ENCODE data around the gene TOM1. TPM values are rescaled to one million over a fixed set of nuclear protein-coding genes. Genes with fewer than 3 reads are reported as not detected.

Gene TOM1
- 100 to 1,000 TPM in 3 of 4 donors, 10 to 100 TPM in 1; 96.6 to 175 (median 129) TPM for total RNA-seq

DNA sequence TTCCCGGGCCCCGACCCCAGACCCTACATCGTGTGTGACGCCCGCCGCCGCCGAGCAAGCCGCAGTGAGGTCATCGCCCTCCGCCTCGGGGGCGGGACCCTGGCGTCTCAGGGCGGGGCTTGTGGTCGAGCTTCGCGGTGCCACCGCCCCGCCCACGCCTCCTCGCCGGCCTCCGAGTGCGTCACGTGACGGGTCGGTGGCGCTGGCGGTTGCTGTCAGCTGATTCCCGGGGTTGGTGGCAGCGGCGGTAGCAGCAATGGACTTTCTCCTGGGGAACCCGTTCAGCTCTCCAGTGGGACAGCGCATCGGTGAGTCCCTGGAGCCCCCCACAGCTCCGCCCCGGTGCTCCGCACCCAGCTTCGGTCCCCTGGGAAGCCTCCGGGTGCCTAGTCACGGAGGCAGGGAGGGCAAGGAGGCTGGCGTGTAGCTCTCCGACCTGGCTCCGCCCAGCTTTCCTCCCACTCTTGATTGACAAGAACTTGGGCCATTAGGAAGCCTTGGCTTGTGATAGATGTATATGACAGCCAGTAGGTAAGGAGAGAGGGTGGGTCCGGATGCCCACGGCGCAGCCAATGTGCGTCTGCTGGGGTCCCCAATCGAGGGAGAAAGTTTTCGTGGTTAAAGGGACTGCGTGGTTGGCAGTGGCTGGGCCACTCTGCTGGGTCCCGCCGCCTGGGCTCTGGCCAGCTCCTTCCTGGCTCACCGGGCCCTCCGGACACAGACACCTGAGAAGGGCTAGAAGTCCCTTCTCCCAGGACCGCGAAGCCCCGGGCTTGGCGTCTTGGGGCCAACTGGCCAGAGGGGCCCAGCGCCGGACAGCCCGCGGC lies at the start of gene TOM1:
TSS of gene TOM1 (plus strand) at position 222 of the 827 bp plus-strand sequence. CDS start at position 257, 35 bp downstream.
- Histone ChIP-seq H3K9me3 (no peaks in the 10 kb centered on the region), H3K4me1 (peaks cover 0 to 22% (median 7%) of the 10 kb centered on the region in 4 donors), H3K27me3 (no peaks in the 10 kb centered on the region), H3K36me3 (peaks cover 0 to 8% (median 0%) of the 10 kb centered on the region in 3 donors), H3K4me3 (peak within 1 kb of the TSS; percentile 59 to 91 (median 78)), H3K27ac (peak within 1 kb of the TSS; percentile 88 to 97 (median 94))
- TF ChIP-seq POLR2A (IDR thresholded peaks at IDR 0.05): peak; percentile 88 to 93
- TF ChIP-seq, protein P1, sequence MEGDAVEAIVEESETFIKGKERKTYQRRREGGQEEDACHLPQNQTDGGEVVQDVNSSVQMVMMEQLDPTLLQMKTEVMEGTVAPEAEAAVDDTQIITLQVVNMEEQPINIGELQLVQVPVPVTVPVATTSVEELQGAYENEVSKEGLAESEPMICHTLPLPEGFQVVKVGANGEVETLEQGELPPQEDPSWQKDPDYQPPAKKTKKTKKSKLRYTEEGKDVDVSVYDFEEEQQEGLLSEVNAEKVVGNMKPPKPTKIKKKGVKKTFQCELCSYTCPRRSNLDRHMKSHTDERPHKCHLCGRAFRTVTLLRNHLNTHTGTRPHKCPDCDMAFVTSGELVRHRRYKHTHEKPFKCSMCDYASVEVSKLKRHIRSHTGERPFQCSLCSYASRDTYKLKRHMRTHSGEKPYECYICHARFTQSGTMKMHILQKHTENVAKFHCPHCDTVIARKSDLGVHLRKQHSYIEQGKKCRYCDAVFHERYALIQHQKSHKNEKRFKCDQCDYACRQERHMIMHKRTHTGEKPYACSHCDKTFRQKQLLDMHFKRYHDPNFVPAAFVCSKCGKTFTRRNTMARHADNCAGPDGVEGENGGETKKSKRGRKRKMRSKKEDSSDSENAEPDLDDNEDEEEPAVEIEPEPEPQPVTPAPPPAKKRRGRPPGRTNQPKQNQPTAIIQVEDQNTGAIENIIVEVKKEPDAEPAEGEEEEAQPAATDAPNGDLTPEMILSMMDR (IDR thresholded peaks at IDR 0.05): no peak
- peak; percentile 98 to 99 (median 98) for DNase-seq

DNA sequence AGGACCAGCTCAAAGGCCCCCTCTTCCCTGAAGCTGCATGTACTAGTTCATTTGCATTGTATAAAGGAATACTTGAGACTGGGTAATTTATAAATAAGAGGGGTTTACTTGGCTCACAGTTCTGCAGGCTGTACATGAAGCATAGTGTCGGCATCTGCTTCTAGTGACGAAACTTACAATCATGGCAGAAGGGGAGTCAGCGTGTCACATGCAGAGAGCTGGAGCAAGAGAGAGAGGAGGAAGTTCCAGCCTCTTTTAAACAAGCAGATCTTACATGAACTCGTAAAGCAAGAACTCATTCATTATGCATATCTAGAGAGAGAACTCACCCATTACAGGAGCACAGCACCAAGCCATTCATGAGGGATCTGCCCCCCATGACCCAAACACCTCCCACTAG lies 49.5 kb upstream of the TOM1 start:
- Histone ChIP-seq H3K9me3 (no peaks in the 10 kb centered on the region), H3K27me3 (no peaks in the 10 kb centered on the region), H3K4me1 (no peaks in the 10 kb centered on the region), H3K27ac (no peak overlapping the region), H3K4me3 (no peak overlapping the region), H3K36me3 (no peaks in the 10 kb centered on the region)
- no peak for DNase-seq
- TF ChIP-seq POLR2A (IDR thresholded peaks at IDR 0.05): no peak
- TF ChIP-seq, protein P1 (IDR thresholded peaks at IDR 0.05): no peak

DNA sequence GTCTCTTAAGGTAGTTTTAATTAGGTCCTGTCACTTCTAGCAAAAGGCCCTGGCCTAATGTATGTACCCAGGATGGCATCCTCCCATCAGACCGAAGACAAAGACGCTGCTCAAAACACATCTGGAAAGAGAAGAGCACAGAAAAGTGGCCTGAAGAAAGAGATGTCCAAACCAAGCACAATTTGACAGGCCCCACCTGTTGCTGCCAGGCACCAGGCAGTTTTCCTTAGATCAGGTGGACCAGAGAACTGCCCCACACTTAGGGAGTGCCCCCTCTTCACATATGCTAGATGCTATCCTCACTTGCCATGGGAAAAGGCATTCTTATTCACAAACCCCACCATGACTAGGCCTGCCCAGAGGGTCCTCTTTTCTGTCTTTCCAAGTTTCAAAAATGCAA lies 45.7 kb upstream of the TOM1 start:
- Histone ChIP-seq H3K27ac (no peak overlapping the region), H3K36me3 (no peaks in the 10 kb centered on the region), H3K27me3 (no peaks in the 10 kb centered on the region), H3K4me3 (no peak overlapping the region), H3K9me3 (no peaks in the 10 kb centered on the region), H3K4me1 (peaks cover 0 to 13% (median 3%) of the 10 kb centered on the region in 4 donors)
- TF ChIP-seq, protein P1 (IDR thresholded peaks at IDR 0.05): no peak
- TF ChIP-seq POLR2A (IDR thresholded peaks at IDR 0.05): no peak
- no peak for DNase-seq

DNA sequence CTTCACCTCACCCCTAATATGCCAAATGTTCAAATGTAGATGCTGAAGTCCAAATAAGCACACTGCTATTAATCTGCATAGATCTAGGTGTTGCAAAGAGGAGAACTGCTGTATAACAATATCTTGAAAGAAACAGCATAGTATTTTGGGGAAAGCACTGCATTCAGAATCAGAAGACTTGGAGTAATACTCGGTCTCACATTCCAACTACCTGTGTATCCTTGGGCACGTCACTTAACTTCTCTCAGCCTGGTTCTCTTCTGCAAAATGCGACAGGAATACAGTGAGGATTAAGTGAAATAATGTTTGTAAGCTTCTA lies 42.7 kb upstream of the TOM1 start:
- Histone ChIP-seq H3K9me3 (no peaks in the 10 kb centered on the region), H3K4me1 (peaks cover 0 to 16% (median 3%) of the 10 kb centered on the region in 4 donors), H3K27ac (peak overlapping the region; percentile 89 to 94 (median 93)), H3K36me3 (no peaks in the 10 kb centered on the region), H3K4me3 (peak overlapping the region; percentile 65 to 90 (median 78)), H3K27me3 (no peaks in the 10 kb centered on the region)
- no peak for DNase-seq
- TF ChIP-seq, protein P1 (IDR thresholded peaks at IDR 0.05): no peak
- no peak for TF ChIP-seq POLR2A (IDR thresholded peaks at IDR 0.05)

DNA sequence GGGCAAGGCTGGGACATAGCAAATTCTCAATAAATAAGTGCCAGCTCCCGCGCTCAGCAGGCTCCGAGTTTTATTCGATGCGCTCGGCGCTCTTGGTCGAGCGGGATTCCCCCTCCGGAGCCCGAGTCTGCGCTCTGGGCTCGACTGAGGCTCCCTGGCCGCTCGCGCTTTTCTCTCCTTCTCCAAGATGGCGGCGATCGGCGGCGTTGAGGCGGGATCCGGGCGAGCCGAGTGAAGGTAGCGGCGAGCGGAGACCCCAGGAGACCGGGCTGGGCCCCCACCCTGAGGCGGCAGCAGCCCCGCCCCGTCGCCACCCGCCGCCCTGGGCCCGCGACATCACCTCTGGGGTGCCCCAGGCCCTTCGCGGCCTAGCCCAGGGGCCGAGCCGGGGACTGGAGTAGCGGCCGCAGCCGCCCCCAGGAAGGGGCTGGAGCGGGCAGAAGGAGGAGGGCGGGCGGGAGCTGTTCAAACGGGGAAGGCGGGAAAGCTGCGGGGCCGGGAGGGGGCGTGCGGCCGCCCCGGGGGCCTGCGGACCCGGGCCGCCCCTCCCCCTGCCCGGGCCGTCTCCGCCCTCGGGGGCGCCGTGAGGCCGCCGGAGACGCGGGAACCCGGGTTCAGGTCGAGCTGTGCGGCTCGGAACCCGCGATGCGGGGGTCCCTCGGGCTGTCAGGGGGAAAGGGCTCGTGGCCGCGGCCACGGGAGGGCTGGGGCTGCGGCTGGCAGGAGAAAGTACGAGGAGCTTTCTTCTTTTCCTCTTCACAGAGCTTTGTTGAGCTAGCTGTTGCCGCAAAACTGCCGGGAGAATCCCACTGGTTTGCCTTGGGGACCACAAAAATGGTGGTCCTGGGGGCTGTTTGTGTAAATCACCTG lies 42.1 kb upstream of the TOM1 start, which contains the start of gene HMGXB4:
TSS of gene HMGXB4 (plus strand) at position 173 of the 870 bp plus-strand sequence. CDS start 4,898 bp downstream, outside the sequence.
- Histone ChIP-seq H3K9me3 (no peaks in the 10 kb centered on the region), H3K36me3 (peaks cover 0 to 6% (median 0%) of the 10 kb centered on the region in 3 donors), H3K4me1 (peaks cover 0 to 16% (median 3%) of the 10 kb centered on the region in 4 donors), H3K4me3 (peak within 1 kb of the TSS; percentile 65 to 90 (median 78)), H3K27ac (peak within 1 kb of the TSS; percentile 89 to 94 (median 93)), H3K27me3 (no peaks in the 10 kb centered on the region)
- DNase-seq: peak; percentile 84 to 94 (median 90)
- TF ChIP-seq, protein P1 (IDR thresholded peaks at IDR 0.05): peak in 3 of 6 experiments; percentile 7 to 34 (median 24)
- no peak for TF ChIP-seq POLR2A (IDR thresholded peaks at IDR 0.05)

All from Peyer's patch (tissue), 4 donors.